ENCODE measurements around the gene FGFR1OP2.

GRCh38 chr12:26937443-26937862 lies 817 bp upstream of the FGFR1OP2 start:
- TF ChIP-seq, protein P1, sequence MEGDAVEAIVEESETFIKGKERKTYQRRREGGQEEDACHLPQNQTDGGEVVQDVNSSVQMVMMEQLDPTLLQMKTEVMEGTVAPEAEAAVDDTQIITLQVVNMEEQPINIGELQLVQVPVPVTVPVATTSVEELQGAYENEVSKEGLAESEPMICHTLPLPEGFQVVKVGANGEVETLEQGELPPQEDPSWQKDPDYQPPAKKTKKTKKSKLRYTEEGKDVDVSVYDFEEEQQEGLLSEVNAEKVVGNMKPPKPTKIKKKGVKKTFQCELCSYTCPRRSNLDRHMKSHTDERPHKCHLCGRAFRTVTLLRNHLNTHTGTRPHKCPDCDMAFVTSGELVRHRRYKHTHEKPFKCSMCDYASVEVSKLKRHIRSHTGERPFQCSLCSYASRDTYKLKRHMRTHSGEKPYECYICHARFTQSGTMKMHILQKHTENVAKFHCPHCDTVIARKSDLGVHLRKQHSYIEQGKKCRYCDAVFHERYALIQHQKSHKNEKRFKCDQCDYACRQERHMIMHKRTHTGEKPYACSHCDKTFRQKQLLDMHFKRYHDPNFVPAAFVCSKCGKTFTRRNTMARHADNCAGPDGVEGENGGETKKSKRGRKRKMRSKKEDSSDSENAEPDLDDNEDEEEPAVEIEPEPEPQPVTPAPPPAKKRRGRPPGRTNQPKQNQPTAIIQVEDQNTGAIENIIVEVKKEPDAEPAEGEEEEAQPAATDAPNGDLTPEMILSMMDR (IDR thresholded peaks at IDR 0.05; ENCODE audit: low read depth, low read length), result no peak
- TF ChIP-seq POLR2A (IDR thresholded peaks at IDR 0.05; ENCODE audit: extremely low read depth, insufficient read length), result no peak
